Retinal pigment epithelial cell (primary cell): ENCODE data around the gene IGFALS.

Experiments used
- DNase-seq: peaks from one replicate; pipeline ENCODE4 v3.0.0-alpha.2; 2010; ENCODE audit warnings: low read depth
- H3K4me3 ChIP-seq: 2 replicates; pipeline ENCODE4 v1.5.1; 2011; ENCODE audit warnings: mild to moderate bottlenecking, low read length, control low read depth, moderate library complexity
- CTCF ChIP-seq: conservative IDR thresholded peaks from 2 replicates; pipeline ENCODE4 v1.5.1; 2011; ENCODE audit warnings: low read depth, low read length, control low read depth, inconsistent platforms

IGFALS gene

GRCh38 chr16:1793578-1794220, at the start of gene IGFALS:
Gene IGFALS (minus strand): TSS chr16:1793705. CDS start chr16:1793652, 53 bp downstream.
- peak within 1 kb of the TSS; percentile 20 for H3K4me3 ChIP-seq
- no peak for DNase-seq
- TF ChIP-seq CTCF = no peak

GRCh38 chr16:1839554-1839953, 46.0 kb upstream of the IGFALS start:
- no peak overlapping the region for H3K4me3 ChIP-seq
- no peak for TF ChIP-seq CTCF
- DNase-seq = no peak

- TF ChIP-seq CTCF = no peak
- DNase-seq = no peak
- no peak overlapping the region for H3K4me3 ChIP-seq
Observed at GRCh38 chr16:1834096-1834495, 40.6 kb upstream of the IGFALS start.

- TF ChIP-seq CTCF = no peak
- no peak for DNase-seq
- no peak overlapping the region for H3K4me3 ChIP-seq
Observed at GRCh38 chr16:1832838-1833454, 39.4 kb upstream of the IGFALS start.

- no peak for DNase-seq
- TF ChIP-seq CTCF = no peak
- no peak overlapping the region for H3K4me3 ChIP-seq
Observed at GRCh38 chr16:1831186-1832075, 37.9 kb upstream of the IGFALS start.

- no peak for TF ChIP-seq CTCF
- H3K4me3 ChIP-seq = no peak overlapping the region
- DNase-seq = no peak
Observed at GRCh38 chr16:1830213-1830612, 36.7 kb upstream of the IGFALS start.
